Measurements from ENCODE around the gene CDH6.

DNA sequence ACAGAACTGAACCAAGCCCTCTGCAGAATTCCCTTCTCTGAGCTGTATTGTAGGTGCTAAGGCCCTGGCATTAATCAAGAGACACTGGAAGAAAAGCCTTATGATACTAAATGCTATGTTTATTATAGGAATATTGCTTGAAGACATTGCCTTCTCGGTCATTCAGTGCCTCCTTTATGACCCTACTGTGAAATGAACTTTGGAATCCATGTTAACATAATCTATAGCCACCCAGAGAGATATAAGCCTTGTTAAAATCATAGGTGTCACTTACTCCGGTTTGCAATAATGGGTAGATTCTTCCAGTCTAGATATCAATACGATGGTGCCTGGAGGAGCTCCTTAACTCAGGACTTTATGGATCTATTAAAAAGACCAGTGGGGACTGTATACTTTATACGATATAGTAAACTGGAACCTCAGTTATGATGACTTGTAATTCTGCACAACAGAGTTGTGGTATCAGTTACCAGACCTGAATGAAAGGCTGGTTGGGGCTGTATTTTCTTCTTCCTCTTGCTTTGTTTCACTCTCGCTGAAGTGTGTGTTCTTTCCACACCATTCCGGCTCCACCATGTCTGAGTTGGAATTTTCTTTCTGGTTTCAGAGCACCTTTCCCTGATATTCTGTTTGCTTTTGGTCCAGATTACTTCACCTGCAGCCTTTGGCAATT, 183.9 kb downstream of the CDH6 start:
- TF ChIP-seq, protein P1, sequence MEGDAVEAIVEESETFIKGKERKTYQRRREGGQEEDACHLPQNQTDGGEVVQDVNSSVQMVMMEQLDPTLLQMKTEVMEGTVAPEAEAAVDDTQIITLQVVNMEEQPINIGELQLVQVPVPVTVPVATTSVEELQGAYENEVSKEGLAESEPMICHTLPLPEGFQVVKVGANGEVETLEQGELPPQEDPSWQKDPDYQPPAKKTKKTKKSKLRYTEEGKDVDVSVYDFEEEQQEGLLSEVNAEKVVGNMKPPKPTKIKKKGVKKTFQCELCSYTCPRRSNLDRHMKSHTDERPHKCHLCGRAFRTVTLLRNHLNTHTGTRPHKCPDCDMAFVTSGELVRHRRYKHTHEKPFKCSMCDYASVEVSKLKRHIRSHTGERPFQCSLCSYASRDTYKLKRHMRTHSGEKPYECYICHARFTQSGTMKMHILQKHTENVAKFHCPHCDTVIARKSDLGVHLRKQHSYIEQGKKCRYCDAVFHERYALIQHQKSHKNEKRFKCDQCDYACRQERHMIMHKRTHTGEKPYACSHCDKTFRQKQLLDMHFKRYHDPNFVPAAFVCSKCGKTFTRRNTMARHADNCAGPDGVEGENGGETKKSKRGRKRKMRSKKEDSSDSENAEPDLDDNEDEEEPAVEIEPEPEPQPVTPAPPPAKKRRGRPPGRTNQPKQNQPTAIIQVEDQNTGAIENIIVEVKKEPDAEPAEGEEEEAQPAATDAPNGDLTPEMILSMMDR (IDR thresholded peaks at IDR 0.05): no peak
- TF ChIP-seq EZH2 (IDR thresholded peaks at IDR 0.05) (no peak), EZH2phosphoT487 (IDR thresholded peaks at IDR 0.05) (no peak)
